ENCODE data around the gene DDX31.

DDX31 gene

GRCh38 chr9:132583584-132584304, 86.0 kb downstream of the DDX31 start:
- TF ChIP-seq CTCF (conservative IDR thresholded peaks at IDR 0.05; ENCODE audit: low read depth, low read length) = no peak
- no peak for DNase-seq (ENCODE audit: low read depth)
- H3K4me3 ChIP-seq (ENCODE audit: low read depth, low read length) = no peak overlapping the region

GRCh38 chr9:132582786-132583583, 86.8 kb downstream of the DDX31 start:
- DNase-seq (ENCODE audit: low read depth) = no peak
- no peak for TF ChIP-seq CTCF (conservative IDR thresholded peaks at IDR 0.05; ENCODE audit: low read depth, low read length)
- no peak overlapping the region for H3K4me3 ChIP-seq (ENCODE audit: low read depth, low read length)

- no peak for DNase-seq (ENCODE audit: low read depth)
- no peak for TF ChIP-seq CTCF (conservative IDR thresholded peaks at IDR 0.05; ENCODE audit: low read depth, low read length)
- H3K4me3 ChIP-seq (ENCODE audit: low read depth, low read length) = no peak within 1 kb of the TSS
Measured at GRCh38 chr9:132582276-132582785, 87.5 kb downstream of the DDX31 start, which contains the start of gene BARHL1. Gene BARHL1, plus strand, starts transcription at chr9:132582606. Its CDS starts 192 bp downstream, at chr9:132582798.

DNA sequence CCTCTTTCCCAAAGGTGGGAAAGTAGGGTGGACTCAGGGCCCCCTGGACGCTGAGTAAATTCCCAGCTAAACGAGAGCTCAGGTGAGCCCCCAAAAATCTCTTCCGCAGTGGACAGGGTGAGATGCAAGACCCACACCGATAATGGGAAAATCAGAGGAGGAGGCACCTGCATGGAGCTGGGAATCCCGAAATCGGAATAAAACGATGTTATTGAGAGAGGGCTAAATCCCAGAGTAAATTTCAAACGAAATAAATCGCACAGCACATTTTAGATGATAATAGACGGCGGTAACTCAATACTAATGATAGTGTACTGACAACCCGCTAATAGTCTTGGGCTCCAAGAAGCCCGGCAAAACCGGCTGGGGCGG, 90.4 kb downstream of the DDX31 start:
- H3K4me3 ChIP-seq (ENCODE audit: low read depth, low read length) = no peak overlapping the region

GRCh38 chr9:132578367-132578932, 91.3 kb downstream of the DDX31 start:
- TF ChIP-seq CTCF (conservative IDR thresholded peaks at IDR 0.05; ENCODE audit: low read depth, low read length) = no peak
- DNase-seq (ENCODE audit: low read depth) = no peak
- no peak overlapping the region for H3K4me3 ChIP-seq (ENCODE audit: low read depth, low read length)

More for the DNA sequence above, 90.4 kb downstream of the DDX31 start:
- TF ChIP-seq CTCF (conservative IDR thresholded peaks at IDR 0.05; ENCODE audit: low read depth, low read length) = no peak
- DNase-seq (ENCODE audit: low read depth) = no peak

- no peak for TF ChIP-seq CTCF (conservative IDR thresholded peaks at IDR 0.05; ENCODE audit: low read depth, low read length)
- no peak for DNase-seq (ENCODE audit: low read depth)
- H3K4me3 ChIP-seq (ENCODE audit: low read depth, low read length) = no peak overlapping the region
Measured at GRCh38 chr9:132577119-132577518, 92.7 kb downstream of the DDX31 start.

Data from choroid plexus epithelial cell (primary cell).